ENCODE results near the gene AMER1.

Gene AMER1

DNA sequence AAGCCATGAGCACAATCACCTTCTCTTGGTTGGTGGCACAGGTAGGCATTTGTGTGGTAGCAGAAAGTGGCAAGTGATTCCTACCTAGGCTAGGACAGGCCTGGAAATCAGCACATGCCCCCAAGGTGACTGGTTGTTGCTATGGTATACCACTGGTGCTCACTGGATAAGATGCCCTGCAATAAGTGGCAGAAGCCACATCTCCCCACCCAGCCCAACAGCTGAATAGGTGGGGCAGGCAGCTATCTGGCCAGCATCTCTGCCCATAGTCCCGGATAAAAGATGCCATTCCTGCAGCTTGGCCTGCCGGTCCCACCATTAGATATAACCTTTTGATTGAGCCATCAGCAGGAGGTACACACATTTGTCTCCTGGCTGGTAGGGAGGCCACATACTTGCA lies 21.1 kb downstream of the AMER1 start:
- DNase-seq (ENCODE audit: low read depth in 2 of 2): no peak

DNA sequence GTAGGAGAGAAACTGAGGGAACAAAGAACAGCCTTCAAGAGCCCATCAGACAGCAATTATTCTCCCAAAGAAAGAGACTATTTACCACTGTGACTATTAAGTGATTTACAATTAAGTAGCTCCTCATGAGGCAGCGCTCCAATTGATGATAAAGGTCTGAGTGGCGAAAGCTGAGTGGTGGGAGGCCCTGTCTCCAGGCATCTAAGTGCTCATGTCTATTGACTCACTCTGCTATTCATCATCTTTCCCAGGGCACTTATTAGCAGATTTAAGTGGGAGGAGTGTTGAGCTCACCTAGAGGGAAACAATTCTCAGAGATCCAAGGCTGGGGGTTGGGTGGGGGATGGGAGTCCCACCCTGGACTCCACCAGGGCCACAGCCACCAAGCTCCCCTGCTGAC lies 23.3 kb downstream of the AMER1 start:
- DNase-seq (ENCODE audit: low read depth in 2 of 2): no peak

DNA sequence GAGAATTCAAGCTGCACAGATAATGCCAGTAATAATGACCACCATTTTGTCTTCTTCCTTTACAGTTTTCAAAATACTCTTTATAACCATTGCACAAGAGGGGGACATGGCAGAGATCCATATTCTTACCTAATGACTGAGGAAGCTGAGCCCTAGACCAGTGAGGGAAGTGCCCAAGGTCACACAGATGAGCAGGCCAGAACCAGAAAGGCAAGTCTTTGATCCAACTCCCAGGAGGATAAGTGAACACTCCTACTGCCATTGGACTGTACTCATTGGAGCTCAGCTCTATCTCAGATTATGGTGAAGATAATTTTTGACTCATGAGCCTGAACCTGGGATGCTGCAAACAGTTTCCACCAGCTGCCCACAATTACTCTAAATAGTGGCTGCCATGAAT lies 28.6 kb downstream of the AMER1 start:
- DNase-seq (ENCODE audit: low read depth in 2 of 2): no peak

DNA sequence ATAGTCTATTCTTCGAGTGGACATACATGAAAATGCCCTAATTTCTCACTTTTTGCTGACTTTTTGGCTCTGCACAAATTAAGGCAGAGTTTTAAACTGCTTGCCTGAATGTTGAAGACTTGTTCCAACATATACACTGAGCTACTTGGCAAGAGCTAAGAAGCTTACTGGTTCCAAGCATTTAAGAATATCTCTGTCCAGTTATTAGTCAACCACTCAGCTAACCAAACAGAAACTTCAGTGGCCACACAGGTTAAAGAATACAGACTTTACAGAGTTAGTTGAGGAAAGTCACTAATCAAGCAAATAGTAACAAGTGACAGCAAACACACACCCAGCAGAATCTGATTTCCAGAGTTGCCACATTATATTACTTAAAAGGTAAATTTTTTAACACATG lies 35.5 kb downstream of the AMER1 start:
- no peak for DNase-seq (ENCODE audit: low read depth in 2 of 2)

DNA sequence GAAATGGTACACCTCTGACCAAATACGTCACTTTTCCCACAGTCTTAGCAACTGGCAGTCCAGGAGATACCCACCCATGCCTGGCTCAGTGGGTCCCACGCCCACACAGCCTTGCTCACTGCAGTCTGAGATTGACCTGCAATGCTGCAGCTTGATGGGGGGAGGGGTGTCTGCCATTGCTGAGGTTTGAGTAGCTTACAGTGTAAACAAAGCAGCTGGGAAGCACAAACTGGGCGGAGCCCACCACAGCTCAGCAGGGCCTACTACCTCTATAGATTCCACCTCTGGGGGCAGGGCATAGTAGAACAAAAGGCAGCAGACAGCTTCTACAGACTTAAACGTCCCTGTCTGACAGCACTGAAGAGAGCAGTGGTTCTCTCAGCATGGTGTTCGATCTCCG lies 52.7 kb downstream of the AMER1 start:
- no peak for DNase-seq (ENCODE audit: low read depth in 2 of 2)

DNA sequence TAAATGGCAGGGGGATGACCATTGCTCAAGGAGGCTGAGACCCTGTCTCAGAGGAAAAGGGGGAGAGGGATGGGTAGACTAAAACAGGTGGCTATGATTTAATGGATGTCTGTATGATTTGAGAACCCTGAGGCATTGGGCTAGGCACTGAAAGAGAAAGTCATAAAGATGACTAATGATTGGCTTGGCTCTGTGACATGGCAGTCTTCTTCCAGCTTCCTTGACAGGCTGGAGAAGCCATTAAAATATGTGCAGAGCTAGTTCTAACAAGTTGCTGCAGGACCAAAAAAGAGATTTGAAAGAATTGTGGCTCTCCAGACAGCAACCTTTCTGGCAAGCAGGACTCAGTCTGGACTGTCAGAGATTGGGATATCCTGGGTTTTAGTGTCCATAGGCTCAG lies 53.6 kb downstream of the AMER1 start:
- DNase-seq (ENCODE audit: low read depth in 2 of 2): no peak

DNA sequence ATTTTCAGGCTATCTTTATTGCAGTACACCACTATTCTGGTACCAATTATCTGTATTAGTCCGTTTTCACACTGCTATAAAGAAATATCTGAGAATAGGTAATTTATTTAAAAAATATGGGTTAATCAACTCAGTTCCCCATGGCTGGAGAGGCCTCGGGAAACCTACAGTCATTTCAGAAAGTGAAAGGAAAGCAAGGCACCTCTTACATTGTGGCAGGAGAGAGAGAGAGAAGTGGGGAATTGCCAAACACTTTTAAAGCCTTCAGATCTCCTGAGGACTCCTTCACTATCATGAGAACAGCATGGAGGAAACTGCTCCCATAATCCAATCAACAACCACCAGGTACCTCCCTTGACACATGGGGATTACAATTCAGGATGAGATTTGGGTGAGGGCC lies 54.7 kb downstream of the AMER1 start:
- DNase-seq (ENCODE audit: low read depth in 2 of 2): no peak
